Right lobe of liver (tissue), 4 donors: ENCODE results near the gene ATXN1.

Source experiments
- POLR2A ChIP-seq: fragments of 450-650 bp; IDR thresholded peaks from one replicate; pipeline ENCODE4 v1.6.1; 2017; ENCODE audit warnings: antibody characterized with exemption, mild to moderate bottlenecking
- TF ChIP-seq, protein P1 (sequence below), 4 donors: fragments of 200-600 bp in 3 of 4; fragments of 450-650 bp in 1 of 4; IDR thresholded peaks; one replicate each; pipeline versions ENCODE4 v1.5.1 to v1.8.0; 2016 to 2022; ENCODE audit warnings: antibody characterized with exemption in 4 of 4, mild to moderate bottlenecking in 2 of 4
- donor health status: DM: no; HTN: no; CAD: no.
- donor health status: DM: no; HTN: no; CAD: no.
- donor health status: DM: no; HTN: yes; CAD: no.

- TF ChIP-seq, protein P1, sequence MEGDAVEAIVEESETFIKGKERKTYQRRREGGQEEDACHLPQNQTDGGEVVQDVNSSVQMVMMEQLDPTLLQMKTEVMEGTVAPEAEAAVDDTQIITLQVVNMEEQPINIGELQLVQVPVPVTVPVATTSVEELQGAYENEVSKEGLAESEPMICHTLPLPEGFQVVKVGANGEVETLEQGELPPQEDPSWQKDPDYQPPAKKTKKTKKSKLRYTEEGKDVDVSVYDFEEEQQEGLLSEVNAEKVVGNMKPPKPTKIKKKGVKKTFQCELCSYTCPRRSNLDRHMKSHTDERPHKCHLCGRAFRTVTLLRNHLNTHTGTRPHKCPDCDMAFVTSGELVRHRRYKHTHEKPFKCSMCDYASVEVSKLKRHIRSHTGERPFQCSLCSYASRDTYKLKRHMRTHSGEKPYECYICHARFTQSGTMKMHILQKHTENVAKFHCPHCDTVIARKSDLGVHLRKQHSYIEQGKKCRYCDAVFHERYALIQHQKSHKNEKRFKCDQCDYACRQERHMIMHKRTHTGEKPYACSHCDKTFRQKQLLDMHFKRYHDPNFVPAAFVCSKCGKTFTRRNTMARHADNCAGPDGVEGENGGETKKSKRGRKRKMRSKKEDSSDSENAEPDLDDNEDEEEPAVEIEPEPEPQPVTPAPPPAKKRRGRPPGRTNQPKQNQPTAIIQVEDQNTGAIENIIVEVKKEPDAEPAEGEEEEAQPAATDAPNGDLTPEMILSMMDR (IDR thresholded peaks at IDR 0.05) = no peak
- TF ChIP-seq POLR2A = no peak
Measured at GRCh38 chr6:16264785-16265184, 496.5 kb downstream of the ATXN1 start.
